ENCODE data around the gene TAGLN.
"Not testable (repeated sequence)": the region's sequence is repeated elsewhere in the genome, so short reads cannot be mapped to it uniquely, and the experiment has no call there.

TAGLN gene

GRCh38 chr11:117195761-117196160 is 3.4 kb upstream of the TAGLN start:
- DNase-seq (ENCODE audit: low read depth in 2 of 2): no peak

- DNase-seq (ENCODE audit: low read depth in 2 of 2): no peak
Observed at GRCh38 chr11:117197006-117197405, 2.2 kb upstream of the TAGLN start.

- no peak for DNase-seq (ENCODE audit: low read depth in 2 of 2)
Observed at GRCh38 chr11:117197516-117198456, 1.4 kb upstream of the TAGLN start.

- no peak for DNase-seq (ENCODE audit: low read depth in 2 of 2)
Observed at GRCh38 chr11:117198613-117199012, 557 bp upstream of the TAGLN start.

GRCh38 chr11:117199916-117200812 is 994 bp downstream of the TAGLN start:
- no peak for DNase-seq (ENCODE audit: low read depth in 2 of 2)

- no peak for DNase-seq (ENCODE audit: low read depth in 2 of 2)
Observed at GRCh38 chr11:117200813-117201657, 1.9 kb downstream of the TAGLN start.

GRCh38 chr11:117201658-117202305 is 2.6 kb downstream of the TAGLN start:
- DNase-seq (ENCODE audit: low read depth in 2 of 2): no peak

- DNase-seq (ENCODE audit: low read depth in 2 of 2): no peak
Observed at GRCh38 chr11:117202386-117203068, 3.4 kb downstream of the TAGLN start.

- no peak for DNase-seq (ENCODE audit: low read depth in 2 of 2)
Observed at GRCh38 chr11:117203069-117203407, 3.9 kb downstream of the TAGLN start.

GRCh38 chr11:117204283-117205080 is 5.3 kb downstream of the TAGLN start:
- DNase-seq (ENCODE audit: low read depth in 2 of 2): no peak

GRCh38 chr11:117205211-117205818 is 6.1 kb downstream of the TAGLN start:
- no peak for DNase-seq (ENCODE audit: low read depth in 2 of 2)

GRCh38 chr11:117206111-117206510 is 6.9 kb downstream of the TAGLN start:
- DNase-seq (ENCODE audit: low read depth in 2 of 2): not testable (repeated sequence)

GRCh38 chr11:117206859-117207258 is 7.7 kb downstream of the TAGLN start:
- DNase-seq (ENCODE audit: low read depth in 2 of 2): not testable (repeated sequence)

- DNase-seq (ENCODE audit: low read depth in 2 of 2): not testable (repeated sequence)
Observed at GRCh38 chr11:117207481-117207880, 8.3 kb downstream of the TAGLN start.

GRCh38 chr11:117208710-117209109 is 9.5 kb downstream of the TAGLN start:
- DNase-seq (ENCODE audit: low read depth in 2 of 2): not testable (repeated sequence)

GRCh38 chr11:117209351-117210125 is 10.4 kb downstream of the TAGLN start:
- DNase-seq (ENCODE audit: low read depth in 2 of 2): not testable (repeated sequence)

- no peak for DNase-seq (ENCODE audit: low read depth in 2 of 2)
Observed at GRCh38 chr11:117210620-117211019, 11.4 kb downstream of the TAGLN start.

- DNase-seq (ENCODE audit: low read depth in 2 of 2): no peak
Observed at GRCh38 chr11:117212697-117213355, 13.7 kb downstream of the TAGLN start.

Data from stimulated activated CD4-positive, alpha-beta T cell treated with anti-CD3 and anti-CD28 coated beads, Interleukin-15, amount 100 ng/mL, for 48 hours (primary cell).